NCI-H345 (cell line): Measurements from ENCODE around the gene RDH5.
A peak's percentile ranks its signal among the peaks of the same experiment; 100 is the strongest.

Experiments
- DNase-seq: peaks from one replicate; lab custom pipeline; 2025; lab: John Stamatoyannopoulos, UW

RDH5 gene

DNA sequence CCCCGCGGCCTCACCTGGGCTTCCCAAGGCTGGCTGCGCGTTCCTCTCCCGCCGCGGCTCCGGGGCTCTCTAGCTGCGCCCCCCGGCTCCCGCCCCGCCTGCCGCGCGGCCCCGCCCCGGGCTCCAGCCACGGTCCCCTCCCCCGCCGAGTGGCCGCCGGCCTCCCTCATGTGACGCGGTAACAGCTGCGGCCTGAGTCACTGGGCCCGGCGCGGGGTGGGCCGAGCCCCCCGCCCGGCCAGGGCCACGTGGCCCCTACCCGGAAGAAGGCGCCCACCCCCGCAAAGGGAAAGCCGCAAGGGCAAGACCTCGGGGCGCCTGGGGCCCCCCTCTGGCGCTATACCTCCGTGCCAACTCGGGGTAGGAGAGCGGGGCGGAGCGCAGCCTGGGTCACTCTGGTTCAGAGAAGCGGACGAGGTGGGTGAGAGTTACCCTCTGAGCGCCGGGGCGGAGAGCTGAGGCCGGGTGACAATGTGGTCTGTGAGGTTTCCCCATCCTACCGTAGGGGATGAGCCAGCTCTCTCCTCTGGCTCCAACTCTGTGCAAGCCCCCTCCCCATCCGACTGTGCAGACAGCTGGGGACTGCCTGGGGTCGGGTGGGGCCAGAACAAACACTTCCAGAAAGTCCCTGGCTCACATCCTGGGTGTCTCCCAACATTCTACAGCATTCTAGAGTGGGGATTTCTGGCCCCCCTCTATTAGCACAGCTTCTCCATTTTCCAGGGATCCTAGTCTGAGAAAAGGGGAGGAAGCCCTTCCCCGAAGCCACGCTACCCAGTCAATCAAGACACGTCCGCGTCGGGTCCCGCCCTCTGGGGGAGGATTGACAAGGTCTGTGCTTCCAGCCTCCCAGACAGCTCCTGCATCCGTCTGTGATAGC lies 9.0 kb downstream of the RDH5 start, which contains the start of gene CD63:
CD63 (minus strand) TSS at position 71 of the 880 bp plus-strand sequence. CDS start 668 bp downstream, outside the sequence.
- peak; percentile 89 for DNase-seq

GRCh38 chr12:55729819-55730818 lies 9.9 kb downstream of the RDH5 start:
- no peak for DNase-seq

DNA sequence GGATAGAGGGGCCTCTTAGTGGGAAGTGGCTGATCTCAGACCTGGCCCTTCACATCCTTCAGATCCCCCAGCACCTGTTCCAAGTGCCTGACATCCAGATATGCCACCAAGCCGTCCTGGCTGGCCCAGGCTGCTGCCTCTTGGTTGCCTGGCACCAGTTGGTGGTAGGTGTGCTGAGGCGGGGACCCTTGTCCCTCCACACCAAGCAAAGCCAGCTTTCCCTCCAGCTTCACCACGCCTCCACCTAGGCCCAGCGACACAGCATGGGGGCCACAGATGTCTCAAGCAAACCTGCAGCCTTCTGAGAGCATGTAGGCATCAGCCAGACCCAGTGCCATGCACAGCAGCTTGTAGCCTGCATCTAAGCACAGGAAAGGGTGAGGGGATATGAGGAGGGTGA lies 12.1 kb downstream of the RDH5 start:
- no peak for DNase-seq

DNA sequence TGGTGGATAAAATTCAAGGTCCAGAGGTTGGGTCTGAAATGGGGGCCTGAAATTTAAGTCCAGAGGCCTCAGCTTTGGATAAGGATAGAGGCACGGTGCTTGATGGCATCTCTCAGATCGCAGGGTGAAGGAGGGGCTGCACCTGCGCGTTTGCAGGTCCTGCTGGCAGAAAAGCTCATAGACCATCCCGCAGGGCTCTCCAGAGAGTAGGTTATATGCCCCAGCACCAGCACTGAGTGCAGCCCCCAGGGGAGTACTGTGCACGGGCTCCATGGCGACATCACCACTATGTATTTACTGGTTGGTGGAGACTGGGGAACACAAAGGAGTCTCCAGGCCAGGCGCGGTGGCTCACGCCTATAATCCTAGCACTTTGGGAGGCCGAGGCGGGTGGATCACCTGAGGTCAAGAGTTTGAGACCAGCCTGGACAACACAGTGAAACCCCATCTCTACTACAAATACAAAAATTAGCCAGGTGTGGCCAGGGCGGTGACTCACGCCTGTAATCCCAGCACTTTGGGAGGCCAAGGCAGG lies 12.9 kb downstream of the RDH5 start:
- DNase-seq = no peak

DNA sequence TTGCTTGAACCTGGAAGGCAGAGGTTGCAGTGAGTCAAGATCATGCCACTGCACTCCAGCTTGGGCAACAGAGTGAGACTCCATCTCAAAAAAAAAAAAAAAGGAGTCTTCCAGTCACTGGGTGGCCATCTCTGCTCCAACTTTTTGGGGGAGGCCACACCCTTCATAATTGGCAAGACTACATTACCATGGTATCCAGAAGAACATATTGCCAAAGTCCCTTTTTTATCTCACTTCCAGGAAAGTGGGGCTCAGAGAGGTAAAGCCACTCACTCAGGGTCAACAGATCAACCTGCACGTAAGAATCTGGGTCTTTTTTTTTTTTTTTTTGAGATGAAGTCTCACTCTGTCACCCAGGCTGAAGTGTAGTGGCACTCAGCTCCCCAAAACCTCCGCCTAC lies 13.7 kb downstream of the RDH5 start:
- no peak for DNase-seq

- no peak for DNase-seq
Measured at GRCh38 chr12:55734595-55734994, 14.4 kb downstream of the RDH5 start.

DNA sequence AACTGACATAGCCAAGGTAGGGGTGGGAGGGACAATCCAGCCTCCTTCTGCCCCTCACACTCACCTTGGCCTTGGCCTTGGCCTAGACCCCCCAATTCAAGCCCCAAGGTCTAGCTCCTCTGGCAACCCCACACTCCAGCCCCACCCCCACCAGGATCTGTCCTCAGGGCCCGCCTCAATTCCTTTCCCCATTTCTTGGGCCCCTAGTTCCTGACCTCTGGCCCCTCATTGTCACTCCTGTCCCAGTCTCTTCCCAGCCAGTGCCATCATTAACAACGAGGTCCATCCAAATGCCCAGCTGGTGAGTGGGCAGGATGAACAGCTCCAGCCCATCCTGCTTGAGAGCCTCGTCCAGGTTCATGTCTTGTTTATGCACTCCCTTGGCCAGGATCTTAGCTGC lies 15.9 kb downstream of the RDH5 start:
- DNase-seq = no peak

DNA sequence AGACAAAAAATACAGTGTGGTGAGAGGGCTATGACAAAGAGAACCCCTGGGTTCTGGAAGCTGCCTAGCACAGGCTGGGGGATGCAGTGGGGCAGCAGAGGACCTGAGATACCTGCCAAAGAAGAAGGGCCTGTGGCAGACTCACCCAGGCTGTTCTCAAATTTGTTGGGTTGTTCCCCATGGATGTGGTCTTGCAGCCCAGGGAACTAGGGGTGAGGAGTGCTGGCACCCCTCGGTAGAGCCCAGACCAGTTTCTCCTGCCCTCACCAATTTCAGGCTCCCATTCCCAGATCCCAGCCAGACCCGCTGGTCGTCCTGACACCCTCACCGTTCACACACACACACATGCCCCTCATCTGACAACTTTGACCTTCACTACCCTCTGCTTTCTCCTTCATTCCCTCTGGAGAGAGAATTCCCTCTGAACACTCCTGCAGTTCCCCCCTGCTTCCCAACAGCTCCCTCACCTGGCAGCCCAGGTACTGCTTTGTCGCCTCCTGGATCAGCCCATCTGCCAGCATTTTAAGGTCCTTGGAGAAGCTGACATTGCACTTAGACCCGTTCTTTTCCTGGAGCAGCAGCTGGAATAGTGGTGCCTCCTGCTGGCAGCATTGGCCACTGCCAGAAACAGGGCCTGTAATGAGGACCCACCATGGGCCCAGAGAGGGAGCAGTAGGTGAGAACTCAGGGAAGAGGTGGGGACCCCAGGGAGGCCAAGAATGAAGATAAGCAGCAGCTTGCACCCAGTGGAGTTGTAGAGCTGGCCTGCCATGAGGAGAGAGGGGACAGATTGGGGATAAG lies 16.8 kb downstream of the RDH5 start:
- peak; percentile 65 for DNase-seq

GRCh38 chr12:55737581-55738122 lies 17.5 kb downstream of the RDH5 start:
- no peak for DNase-seq

DNA sequence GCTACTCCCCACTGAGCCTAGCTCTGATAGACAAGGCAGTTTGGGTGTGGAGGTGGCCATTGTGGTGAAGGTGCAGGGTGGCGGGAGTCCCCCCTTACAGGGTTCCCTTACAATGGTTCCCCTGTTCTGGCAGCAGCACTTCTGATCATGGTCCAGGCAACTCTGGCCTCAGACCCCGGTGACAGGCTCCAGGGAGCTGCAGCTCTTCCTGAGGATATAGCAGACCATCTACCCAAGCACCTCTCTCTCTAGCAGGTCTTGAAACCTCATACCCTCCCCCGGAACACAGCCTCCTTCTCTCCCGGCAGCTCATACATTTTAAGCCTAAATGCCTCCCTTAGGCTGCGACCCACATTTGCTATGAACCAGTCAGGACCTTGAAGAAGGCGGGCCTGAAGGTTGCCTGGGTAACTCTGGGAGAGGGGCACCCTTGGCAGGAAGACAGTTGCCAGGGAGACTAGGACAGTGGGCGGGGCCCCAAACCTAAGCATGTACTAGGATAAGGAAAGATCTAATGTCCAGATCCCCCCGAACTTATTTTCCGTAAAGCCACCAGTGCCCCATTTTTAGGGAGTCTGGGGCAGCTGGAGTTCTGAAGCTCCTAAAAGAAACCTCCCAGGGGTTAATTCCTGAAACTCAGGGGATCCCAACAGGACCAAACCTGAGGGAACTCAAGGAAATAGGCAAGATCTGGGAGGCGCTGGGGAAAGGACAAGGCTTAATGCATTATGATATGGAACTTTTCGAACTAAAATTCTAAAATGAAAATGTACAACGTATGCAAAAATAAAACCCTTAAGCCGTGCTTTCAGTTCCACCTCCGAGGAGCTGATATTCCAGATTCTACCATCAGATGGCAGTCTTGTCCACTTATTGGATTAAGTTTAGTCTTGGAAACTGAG lies 18.2 kb downstream of the RDH5 start:
- DNase-seq = peak; percentile 88

DNA sequence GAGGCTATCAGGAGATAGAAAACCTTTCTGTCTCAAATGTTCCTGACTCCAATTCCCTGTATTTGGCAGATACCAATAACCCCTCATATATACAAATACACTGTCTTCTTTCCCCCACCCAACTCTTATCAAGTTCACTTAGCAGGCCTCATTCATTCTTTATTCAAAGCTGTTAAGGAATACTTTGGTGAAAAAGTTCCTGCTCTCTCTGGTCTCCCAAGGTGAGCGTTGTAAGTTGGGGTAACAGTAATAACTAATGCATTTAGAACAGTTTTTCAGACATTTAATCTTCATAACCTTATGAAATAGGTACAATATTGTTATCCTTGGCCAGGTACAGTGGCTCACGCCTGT lies 18.8 kb downstream of the RDH5 start:
- DNase-seq = no peak

DNA sequence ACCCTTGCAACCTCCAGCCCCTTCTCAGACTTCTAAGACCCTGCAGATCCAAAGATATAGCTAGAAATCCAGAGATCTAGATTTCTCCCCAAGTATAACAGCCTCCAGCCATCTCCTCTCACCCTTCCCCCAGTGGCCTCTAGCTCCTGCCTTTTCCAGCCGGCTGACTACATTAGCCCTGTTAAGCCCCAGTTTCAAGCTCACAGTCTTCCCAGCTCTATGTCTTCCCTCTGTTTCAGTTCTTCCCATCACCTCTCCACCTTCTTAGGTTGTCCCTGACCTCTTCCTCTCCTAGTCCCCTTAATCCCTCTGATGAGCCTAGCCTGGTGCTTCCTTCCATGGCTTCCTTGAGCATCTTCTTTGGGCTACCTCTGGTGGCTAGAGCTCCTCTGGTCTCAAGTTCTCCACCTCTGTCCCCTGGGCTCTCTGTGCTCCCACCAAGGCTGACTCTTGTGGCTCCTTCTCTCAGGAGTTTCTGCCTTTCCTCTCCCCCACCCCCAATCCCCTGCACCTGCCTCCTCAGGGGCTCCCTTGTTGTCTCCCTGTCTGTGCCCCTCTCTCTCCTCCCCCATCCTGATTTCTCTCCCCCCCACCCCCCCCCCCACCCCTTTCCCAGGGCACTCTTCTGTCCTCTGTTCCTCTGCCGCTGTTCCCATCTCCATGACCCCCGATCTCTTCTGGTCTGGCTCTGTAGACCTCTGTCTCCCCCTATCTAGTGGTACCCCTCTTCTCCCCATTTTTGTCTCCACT lies 21.9 kb downstream of the RDH5 start:
- DNase-seq = no peak

DNA sequence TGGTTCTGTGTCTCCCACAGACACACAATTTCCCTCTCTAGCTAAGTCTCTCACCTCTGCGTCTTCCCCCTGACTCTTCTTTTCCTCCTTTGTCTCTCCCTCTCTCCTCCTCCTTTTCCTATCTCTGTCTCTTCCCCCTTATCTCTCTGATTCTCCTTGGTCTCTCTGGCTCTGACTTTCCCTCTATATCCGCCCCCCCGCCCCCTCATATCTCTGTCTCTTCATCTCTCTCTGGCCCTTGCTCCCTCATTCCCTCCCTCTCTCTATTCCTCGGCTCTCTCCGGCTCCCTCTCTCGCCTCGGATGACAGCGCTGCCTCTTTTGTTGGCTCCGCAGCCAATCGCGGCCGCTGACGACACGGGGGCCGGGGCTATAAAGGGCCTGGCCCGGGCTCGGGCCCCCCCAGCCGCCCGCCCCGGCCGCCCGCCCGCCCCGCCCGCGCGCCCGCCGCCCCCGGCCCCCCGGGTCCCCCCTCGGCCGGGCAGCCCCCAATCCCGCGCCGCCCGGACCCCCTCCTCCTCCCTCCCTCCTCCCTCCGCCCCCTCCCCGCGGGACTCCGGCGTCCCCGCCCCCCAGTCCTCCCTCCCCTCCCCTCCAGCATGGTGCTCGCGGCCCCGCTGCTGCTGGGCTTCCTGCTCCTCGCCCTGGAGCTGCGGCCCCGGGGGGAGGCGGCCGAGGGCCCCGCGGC lies 22.7 kb downstream of the RDH5 start, which contains the start of gene GDF11:
GDF11 (plus strand) TSS at position 404 of the 687 bp plus-strand sequence; CDS start at position 599, 195 bp downstream.
- DNase-seq = peak; percentile 81

DNA sequence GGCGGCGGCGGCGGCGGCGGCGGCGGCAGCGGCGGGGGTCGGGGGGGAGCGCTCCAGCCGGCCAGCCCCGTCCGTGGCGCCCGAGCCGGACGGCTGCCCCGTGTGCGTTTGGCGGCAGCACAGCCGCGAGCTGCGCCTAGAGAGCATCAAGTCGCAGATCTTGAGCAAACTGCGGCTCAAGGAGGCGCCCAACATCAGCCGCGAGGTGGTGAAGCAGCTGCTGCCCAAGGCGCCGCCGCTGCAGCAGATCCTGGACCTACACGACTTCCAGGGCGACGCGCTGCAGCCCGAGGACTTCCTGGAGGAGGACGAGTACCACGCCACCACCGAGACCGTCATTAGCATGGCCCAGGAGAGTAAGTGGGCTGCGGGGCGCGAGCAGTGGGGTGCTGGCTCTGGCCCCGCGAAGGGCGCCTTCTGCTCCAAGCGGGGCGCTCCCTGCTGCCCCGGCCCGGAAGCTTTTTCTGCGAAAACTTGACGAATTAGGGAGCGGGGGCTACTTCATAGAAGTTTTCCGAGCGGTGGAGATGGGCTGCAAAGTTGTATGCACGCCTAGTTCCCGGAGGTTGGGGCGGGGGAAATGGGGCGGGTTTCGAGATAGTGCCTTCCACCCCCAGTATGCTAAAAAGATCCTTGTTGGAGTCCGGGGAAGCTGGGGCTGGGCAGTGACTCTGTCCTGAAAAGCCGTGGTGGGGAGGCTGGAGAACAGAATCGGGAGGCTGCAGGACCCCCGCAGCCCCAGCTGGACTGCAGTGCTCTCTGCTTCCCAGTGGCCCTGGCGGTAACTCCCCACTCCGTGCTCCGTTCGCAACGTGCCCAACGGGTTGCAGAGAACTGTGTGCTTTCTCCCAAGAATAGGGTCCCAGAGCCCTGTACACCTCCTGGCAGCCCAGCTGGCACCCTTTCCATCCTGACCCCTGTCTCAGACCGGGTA lies 23.5 kb downstream of the RDH5 start:
- peak; percentile 37 for DNase-seq

GRCh38 chr12:55744340-55745030 lies 24.3 kb downstream of the RDH5 start:
- no peak for DNase-seq

DNA sequence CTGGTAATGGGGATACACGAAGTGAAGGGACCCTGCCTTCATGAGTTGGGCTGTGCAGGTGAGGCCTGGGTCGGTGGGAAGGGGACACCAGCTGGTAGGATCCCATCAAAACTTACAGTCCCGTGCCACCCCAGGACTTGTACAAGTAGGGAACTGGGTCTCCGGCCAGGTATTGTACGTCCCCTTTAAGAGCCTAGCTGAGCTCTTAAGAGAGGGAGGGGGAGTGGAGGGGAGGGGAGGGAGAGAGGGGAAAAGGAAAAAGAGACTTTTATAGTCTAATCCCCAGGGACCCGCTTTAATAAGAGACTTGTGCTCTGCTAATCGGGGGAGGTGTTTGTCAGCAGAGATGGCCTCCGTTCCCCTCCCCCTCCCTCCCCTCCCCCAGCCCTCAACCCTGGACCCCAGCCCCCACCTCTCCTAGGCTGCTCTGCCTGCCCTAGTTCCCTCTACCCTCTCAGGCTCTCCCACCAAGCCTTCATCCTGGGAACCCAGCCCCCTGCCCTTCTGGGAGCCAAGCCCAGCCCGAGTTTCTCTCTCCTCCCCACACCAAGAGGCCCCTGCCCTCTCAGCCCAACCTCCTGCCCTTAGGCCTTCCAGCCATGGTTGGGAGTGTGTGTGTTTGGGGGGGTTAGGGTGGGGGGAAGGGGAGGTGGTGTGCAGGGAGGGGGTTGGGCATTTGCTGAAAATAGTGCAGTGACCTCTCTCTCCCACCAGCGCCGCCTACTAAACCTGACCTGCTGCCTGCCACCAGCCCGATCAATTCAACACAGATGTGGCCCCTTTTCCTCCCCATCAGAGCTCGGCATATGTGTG lies 25.4 kb downstream of the RDH5 start:
- DNase-seq = peak; percentile 41
